HG02870 (cell line): ENCODE data around the gene LILRB2.
"Not testable (repeated sequence)": the region's sequence is repeated elsewhere in the genome, so short reads cannot be mapped to it uniquely, and the experiment has no call there.

Experiments
- ATAC-seq: cut with Tn5 transposase; IDR thresholded peaks from one replicate; pipeline ENCODE4 v1.9.1; 2021; ENCODE audit warnings: mild to moderate bottlenecking, moderate library complexity; ENCODE audit not compliant: unreplicated experiment

The LILRB2 gene

DNA sequence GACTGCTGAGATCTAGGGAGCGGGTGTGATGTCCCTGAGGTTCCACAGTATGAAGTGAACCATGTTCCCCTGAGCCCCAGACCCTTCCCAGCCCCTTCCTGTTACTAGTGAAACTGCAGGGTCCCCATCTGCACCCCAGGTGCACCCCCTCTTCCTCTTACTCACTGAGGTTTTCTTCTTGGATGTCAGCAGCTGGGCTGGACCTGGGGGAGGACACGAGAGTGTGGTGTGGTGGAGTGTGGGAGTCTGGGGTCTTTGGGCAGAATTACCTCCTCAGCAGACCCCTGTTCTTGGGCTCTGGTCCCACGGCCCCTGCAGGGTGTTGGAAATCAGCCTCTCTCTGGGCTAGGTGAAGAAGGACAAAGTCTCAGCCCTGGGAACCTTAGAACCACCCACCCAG lies 35.0 kb downstream of the LILRB2 start:
- no peak for ATAC-seq

DNA sequence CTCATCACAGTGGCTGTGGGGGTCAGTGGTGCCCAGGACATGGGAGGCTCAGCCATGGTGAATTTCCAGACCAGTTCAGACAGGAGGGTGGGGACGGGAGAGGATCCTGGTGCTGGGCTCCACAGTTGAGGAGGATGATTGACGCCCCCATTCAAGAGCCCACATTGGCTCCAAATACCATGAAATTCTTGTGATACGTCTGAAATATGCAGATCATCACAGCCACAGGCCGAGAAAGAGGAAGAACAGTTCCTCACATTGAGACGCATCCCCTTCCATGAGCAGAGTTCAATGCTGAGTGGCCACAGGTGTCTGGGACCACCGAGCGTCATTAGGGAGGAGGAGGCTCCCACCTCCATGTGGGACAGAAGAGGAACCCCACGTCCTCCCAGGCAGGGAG lies 37.1 kb downstream of the LILRB2 start:
- ATAC-seq: not testable (repeated sequence)

DNA sequence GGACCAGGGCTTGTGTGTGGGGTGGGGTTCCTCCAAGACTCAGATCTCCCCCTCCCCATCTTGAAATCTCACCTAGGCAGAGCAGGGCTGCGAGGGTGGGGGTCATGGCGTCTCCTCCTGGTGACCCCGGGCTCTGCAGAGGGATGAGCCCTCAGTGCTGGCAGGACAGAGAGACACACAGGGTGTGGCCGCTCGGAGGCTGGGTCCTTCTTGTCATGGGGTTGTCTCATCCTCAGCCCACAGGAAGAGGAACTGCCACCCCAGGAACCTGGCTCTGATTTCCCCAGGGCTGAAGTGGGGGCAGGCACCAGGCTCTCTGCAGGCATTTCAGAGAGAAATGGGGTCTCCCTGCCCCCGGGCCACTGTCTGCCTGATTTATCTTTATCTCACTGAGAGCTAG lies 38.3 kb downstream of the LILRB2 start, which contains the start of gene LILRA6:
LILRA6 (minus strand) TSS at position 145 of the 400 bp plus-strand sequence.
- ATAC-seq: not testable (repeated sequence)

DNA sequence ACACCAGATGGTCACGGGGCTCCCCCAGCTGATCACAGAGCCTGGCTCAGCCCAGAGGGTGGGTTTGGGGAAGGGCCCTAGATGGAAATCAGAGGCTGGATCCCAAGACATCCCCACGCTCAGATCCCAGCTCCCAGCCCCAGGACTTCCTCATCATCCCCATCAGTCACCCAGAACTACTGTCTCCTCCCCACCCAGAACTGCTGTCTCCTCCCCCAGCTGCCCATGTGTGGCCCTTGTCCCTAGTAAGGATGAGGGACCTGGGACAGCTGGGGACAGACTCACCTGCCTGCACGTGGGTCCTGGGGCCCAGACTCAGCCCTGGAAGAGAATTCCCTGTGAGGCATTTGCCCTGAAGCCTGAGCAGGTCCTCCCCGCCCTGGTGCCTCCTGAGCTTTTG lies 38.7 kb downstream of the LILRB2 start:
- not testable (repeated sequence) for ATAC-seq

DNA sequence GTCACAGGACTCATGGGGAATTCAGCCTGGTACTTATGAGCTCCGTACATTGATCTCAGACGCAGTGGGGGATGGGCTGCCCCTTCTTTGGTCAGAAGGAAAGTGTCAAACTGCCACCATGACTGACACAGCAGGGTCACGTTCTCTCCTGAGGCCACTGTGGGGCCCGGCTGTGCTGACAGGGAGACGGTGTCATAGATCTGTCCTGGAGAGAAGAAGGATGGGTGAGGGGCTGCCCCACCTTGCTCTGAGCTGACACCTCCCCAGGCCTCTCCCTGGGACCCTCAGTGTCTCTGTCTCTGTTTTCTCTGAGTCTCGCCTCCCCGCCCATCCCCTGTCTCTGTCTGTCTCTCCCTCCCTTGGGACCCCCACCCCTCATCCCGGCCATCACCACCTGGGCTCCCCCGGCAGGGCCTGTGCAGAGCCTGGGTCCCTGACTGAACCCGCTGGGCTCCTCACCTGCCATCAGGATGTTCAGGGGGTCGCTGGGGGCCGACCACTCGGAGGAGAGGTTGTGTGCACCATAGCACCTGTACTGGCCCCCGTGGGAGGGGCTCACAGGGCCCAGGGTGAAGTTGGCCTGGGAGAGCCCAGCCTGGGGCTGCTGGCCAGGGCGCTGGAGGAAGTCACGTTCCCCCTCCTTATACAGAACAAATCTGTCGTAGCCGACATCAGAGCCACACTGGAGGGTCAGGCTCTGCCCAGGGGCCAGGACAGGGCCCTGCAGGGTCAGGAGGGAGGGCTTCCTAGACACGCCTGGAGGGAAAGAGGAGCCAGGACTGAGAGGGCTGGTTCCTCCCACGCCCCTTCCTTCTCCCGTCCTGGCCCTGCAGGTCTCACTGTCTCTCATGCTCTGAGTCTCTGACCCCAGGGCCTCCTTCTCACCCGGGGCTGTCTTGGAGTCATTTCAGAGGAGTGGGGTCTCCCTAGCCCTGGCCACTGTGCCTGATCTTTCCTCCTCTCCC lies 40.3 kb downstream of the LILRB2 start:
- not testable (repeated sequence) for ATAC-seq

DNA sequence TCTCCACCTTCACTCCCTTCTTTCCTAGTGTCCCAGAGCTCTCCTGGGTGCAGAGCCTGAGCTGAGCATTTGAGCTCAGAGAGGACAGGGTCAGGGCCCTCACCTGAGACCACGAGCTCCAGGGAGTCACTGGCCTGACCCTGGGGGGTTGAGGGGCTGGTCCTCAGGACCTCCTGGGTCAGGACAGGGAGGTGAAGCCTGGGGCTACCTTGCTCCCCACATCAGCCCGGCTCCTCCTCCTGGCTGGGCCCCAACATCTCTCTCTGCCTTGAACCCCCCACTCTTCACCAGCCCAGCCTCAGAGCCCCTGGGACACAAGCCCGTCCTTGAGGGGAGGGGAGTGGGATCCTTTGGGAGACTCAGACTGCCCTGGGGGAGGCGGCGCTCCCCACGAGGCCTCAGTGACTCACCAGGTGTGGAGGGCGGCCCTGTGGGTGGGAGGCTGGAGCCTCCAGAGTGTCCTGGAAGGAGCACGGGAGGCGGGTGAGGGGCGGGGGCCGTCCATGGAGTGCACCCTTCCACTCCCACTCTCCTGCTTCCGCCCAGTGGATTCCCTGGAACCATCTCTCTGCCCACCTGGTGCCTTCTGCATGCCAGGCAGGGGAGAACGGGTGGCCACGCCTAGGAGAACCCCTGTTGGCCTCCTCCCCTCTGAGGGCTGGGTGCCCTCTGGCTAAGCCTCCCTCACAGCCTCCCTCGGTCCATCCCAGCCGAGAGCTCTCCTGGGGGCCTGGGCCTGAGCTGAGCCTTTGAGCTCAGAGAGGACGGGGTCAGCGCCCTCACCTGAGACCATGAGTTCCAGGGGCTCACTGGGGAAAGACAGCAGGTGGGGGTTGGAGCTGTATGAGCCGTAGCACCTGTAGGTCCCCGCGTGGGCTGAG lies 41.2 kb downstream of the LILRB2 start:
- ATAC-seq: not testable (repeated sequence)

DNA sequence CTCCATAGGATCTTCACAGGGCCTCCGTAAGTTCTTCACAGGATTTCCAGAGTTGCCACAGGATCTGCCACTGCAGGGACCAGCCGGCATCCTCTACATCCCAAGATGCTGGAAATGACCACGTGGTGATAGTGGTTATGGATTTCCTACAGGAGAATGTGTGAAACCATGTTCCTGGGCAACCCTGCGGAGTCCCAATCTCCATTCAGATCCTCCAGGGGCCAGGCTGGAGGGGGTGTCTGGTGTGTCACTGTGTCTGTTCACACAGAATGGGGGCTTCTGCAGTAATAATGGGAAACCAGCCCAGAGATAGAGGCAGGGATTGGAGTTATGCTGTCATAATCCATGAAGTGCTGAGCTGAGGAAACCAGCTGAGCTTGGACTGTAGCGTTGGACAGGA lies 47.0 kb downstream of the LILRB2 start:
- ATAC-seq: no peak

DNA sequence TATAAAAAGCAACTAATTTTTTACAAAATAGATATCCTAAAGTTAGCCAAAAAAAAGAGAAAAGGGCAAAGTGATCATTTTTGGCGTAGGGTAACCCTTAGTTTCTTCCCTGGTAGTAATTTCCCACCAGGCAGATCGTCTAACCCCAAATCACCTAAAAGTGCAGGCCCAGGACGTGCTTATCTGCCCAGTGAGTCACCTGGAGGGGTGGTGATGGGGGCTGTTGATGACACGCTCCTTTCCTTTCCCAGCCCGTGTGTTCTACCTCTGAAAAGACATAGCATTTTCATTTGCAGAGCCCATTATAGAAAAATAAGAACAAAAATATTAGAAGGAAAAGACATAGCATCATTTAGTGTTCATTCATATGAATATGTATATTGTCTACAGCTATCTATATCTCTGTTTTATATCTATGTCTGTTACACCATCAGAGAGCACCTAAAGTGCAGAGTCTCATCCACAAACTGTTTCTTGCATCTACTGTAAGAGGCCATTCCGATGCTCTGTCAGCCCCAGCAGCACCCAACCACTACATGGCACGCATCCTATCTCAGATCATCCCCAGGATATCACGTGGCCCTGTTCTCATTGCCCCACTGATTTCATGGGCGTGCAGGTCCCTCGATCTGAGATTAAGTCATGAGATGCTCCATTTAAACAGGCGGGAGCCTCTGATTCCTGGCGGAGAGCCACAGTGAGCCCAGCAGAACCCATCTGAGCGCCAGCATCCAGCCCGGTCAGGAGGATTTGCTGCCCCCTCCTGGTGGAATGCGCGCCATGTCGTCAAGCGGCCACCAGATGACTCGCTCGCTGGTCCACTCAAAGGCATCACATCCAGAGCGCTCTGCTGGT lies 49.6 kb downstream of the LILRB2 start:
- ATAC-seq: no peak

DNA sequence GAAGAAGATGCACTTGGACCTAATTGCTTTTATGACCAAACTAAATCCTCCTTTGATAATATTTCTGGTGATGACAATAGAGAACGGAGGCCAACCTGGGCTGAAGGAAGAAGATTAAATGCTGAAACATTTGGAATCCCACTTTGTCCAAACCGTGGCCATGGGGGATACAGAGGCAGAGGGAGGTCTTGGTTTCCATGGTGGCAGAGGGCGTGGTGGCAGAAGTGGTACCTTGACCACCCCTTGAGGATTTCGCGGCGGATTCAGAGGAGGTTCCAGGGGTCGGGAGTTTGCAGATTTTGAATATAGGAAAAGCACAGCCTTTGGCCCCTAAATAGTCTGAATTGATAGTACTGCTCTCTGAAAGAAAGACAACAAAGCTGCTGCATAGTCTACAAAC lies 50.9 kb downstream of the LILRB2 start:
- no peak for ATAC-seq

DNA sequence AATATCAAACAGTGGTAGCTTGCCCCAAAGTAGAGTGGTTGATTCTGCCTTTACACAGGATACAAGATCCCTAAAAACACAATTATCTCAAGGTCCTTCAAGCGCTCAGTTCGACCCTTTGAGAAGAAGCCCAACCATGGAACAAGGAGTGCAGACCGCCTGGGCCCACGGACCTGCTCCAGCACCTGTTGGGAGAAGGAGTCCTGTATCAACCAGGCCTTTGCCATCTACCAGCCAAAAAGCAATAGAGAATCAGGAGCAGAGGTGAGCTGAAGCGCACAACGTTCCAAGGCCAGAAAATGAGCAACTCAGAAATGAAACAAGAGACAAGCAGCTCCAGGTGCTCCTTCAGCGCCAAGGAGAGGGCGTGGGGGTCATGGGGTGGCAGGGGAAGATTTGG lies 51.8 kb downstream of the LILRB2 start:
- ATAC-seq: no peak

DNA sequence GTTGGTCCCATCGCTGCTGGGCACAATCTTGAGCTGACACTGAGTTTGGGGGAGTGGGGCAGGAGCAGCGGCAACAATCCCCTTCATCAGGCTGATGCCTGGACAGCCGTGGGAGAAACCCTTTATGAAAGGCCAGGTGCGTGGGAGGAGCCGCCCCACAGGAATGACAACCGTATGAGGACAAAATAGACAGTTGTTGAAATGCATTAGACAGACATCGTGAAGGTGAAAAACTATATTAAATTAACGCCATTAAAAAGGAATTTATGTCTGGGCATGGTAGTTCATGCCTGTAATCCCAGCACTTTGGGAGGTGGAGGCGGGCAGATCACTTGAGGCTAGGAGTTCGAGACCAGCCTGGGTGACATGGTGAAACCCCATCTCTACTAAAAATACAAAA lies 56.3 kb downstream of the LILRB2 start:
- not testable (repeated sequence) for ATAC-seq

DNA sequence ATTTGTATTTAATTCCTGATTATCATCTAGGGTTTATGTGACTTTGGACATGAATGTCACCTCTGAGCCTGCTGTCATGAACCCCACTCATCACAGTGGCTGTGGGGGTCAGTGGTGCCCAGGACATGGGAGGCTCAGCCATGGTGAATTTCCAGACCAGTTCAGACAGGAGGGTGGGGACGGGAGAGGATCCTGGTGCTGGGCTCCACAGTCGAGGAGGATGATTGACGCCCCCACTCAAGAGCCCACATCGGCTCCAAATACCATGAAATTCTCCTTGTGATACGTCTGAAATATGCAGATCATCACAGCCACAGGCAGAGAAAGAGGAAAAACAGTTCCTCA lies 57.0 kb downstream of the LILRB2 start:
- ATAC-seq: not testable (repeated sequence)
